IMR-90 (cell line): Measurements from ENCODE around the gene DDX6. TPM values are rescaled to one million over a fixed set of nuclear protein-coding genes. Genes with fewer than 3 reads are reported as not detected.

Experiments
- ATAC-seq: fragments of 200-7000 bp; cut with Tn5 transposase; 2 replicates; pipeline ENCODE4 v1.9.1; 2020; ENCODE audit warnings: low read depth, mild to moderate bottlenecking, moderate library complexity
- BruUV-seq: library from RNA; stranded (reverse); fragments of 400-500 nt; replicated peaks from 2 replicates; lab custom pipeline; 2021; lab: Mats Ljungman, UMichigan
- CTCF ChIA-PET: fragments of 300-600 bp; formaldehyde crosslinking; extraction: SDS; loops from one replicate; lab custom pipeline; 2021; ENCODE audit warnings: antibody characterized with exemption; lab: Yijun Ruan, JAX
- POLR2A ChIA-PET: fragments of 300-600 bp; sonication (Branson Sonifier 250); formaldehyde crosslinking; loops from one replicate; lab custom pipeline; 2022; ENCODE audit warnings: antibody characterized with exemption; ENCODE audit not compliant: unreplicated experiment; lab: Charles Lee
- DNase-seq: peaks from one replicate; pipeline ENCODE4 v3.0.0; 2013
- H2AFZ ChIP-seq: replicated peaks from 2 replicates; pipeline ENCODE3; 2013; ENCODE audit warnings: low read length, mild to moderate bottlenecking; ENCODE audit not compliant: poor library complexity
- H2AK5ac ChIP-seq: 2 replicates; pipeline ENCODE4 v1.6.1; 2013; ENCODE audit warnings: low read depth, low read length, inconsistent platforms
- H2AK9ac ChIP-seq: replicated peaks from 2 replicates; pipeline ENCODE3; 2013; ENCODE audit warnings: mild to moderate bottlenecking, low read depth, low read length, moderate library complexity; ENCODE audit not compliant: poor library complexity
- H2BK120ac ChIP-seq: 2 replicates; pipeline ENCODE4 v1.6.1; 2013; ENCODE audit warnings: low read depth, low read length, inconsistent platforms
- H2BK15ac ChIP-seq: 3 replicates; pipeline ENCODE4 v1.6.1; 2013; ENCODE audit warnings: low read depth, low read length, inconsistent platforms
- H2BK20ac ChIP-seq: 2 replicates; pipeline ENCODE4 v1.6.1; 2013; ENCODE audit warnings: low read depth, mild to moderate bottlenecking, inconsistent platforms, low read length, moderate library complexity
- H2BK5ac ChIP-seq: 2 replicates; pipeline ENCODE4 v1.6.1; 2013; ENCODE audit warnings: mild to moderate bottlenecking, low read depth, low read length, inconsistent platforms; ENCODE audit not compliant: poor library complexity, severe bottlenecking
- H3K14ac ChIP-seq: replicated peaks from 2 replicates; pipeline ENCODE4 v1.6.1; 2013; ENCODE audit warnings: low read depth, low read length, inconsistent platforms
- H3K18ac ChIP-seq: 2 replicates; pipeline ENCODE4 v1.6.1; 2013; ENCODE audit warnings: low read depth, low read length, control low read depth
- H3K23ac ChIP-seq: 2 replicates; pipeline ENCODE4 v1.6.1; 2013; ENCODE audit warnings: low read depth, low read length, inconsistent platforms
- H3K27ac ChIP-seq: 2 replicates; pipeline ENCODE4 v1.5.1; 2013; ENCODE audit warnings: mild to moderate bottlenecking, control low read depth, low read length; ENCODE audit not compliant: insufficient read depth
- H3K27me3 ChIP-seq: 2 replicates; pipeline ENCODE4 v1.6.1; 2013; ENCODE audit warnings: low read length; ENCODE audit not compliant: control insufficient read depth, insufficient read depth
- H3K36me3 ChIP-seq: 2 replicates; pipeline ENCODE4 v1.6.1; 2013; ENCODE audit warnings: low read length, mixed read lengths; ENCODE audit not compliant: control insufficient read depth, insufficient read depth
- H3K4ac ChIP-seq: 2 replicates; pipeline ENCODE4 v1.6.1; 2013; ENCODE audit warnings: low read depth, low read length, inconsistent platforms
- H3K4me1 ChIP-seq: 2 replicates; pipeline ENCODE4 v1.6.1; 2013; ENCODE audit warnings: low read length, mixed read lengths; ENCODE audit not compliant: control insufficient read depth, insufficient read depth
- H3K4me2 ChIP-seq: 2 replicates; pipeline ENCODE4 v1.6.1; 2013; ENCODE audit warnings: low read depth, mild to moderate bottlenecking, control low read depth, low read length, moderate library complexity
- H3K4me3 ChIP-seq: 2 replicates; pipeline ENCODE4 v1.5.1; 2013; ENCODE audit warnings: low read depth, mild to moderate bottlenecking, control low read depth, low read length, moderate library complexity; ENCODE audit not compliant: insufficient read depth
- H3K56ac ChIP-seq: 2 replicates; pipeline ENCODE4 v1.6.1; 2013; ENCODE audit warnings: low read length, inconsistent platforms; ENCODE audit not compliant: insufficient read depth; ENCODE audit errors: extremely low read depth
- H3K79me1 ChIP-seq, 2 experiments: 2 replicates each; pipeline ENCODE4 v1.6.1; 2013; ENCODE audit warnings: low read length in 2 of 2, inconsistent platforms in 1 of 2, low read depth in 1 of 2
- H3K9ac ChIP-seq: 2 replicates; pipeline ENCODE4 v1.6.1; 2013; ENCODE audit warnings: low read depth, low read length, control low read depth
- H3K9me1 ChIP-seq: 2 replicates; pipeline ENCODE4 v1.6.1; 2013; ENCODE audit warnings: low read length, inconsistent platforms; ENCODE audit not compliant: insufficient read depth
- H3K9me3 ChIP-seq: 2 replicates; pipeline ENCODE4 v1.6.1; 2013; ENCODE audit warnings: low read length; ENCODE audit not compliant: control insufficient read depth, insufficient read depth
- H4K20me1 ChIP-seq: 2 replicates; pipeline ENCODE4 v1.6.1; 2013; ENCODE audit warnings: low read length, inconsistent platforms; ENCODE audit not compliant: insufficient read depth
- H4K5ac ChIP-seq: 2 replicates; pipeline ENCODE4 v1.6.1; 2013; ENCODE audit warnings: mild to moderate bottlenecking, low read depth, low read length, control low read depth
- H4K8ac ChIP-seq, 2 experiments: 2 replicates each; pipeline ENCODE4 v1.6.1; 2013; ENCODE audit warnings: low read depth in 2 of 2, low read length in 2 of 2, control low read depth in 1 of 2, inconsistent platforms in 1 of 2
- H4K91ac ChIP-seq: 2 replicates; pipeline ENCODE4 v1.6.1; 2013; ENCODE audit warnings: low read depth, low read length, inconsistent platforms; ENCODE audit not compliant: insufficient read depth
- CEBPB ChIP-seq: IDR thresholded peaks from 2 replicates; pipeline ENCODE4 v1.6.1; 2012; ENCODE audit warnings: low read depth, low read length, improper control_type of control experiment
- CHD1 ChIP-seq: IDR thresholded peaks from 2 replicates; pipeline ENCODE4 v1.6.1; 2012; ENCODE audit warnings: low read depth, low read length, improper control_type of control experiment
- ELK1 ChIP-seq: fragments of 150-350 bp; IDR thresholded peaks from 2 replicates; pipeline ENCODE4 v1.6.1; 2016; ENCODE audit warnings: low read depth, mild to moderate bottlenecking, low read length, moderate library complexity, borderline replicate concordance
- MAFK ChIP-seq: IDR thresholded peaks from 2 replicates; pipeline ENCODE4 v1.6.1; 2012; ENCODE audit warnings: low read depth, low read length, improper control_type of control experiment
- MAZ ChIP-seq: IDR thresholded peaks from 2 replicates; pipeline ENCODE4 v1.6.1; 2012; ENCODE audit warnings: low read depth, mild to moderate bottlenecking, low read length, improper control_type of control experiment, moderate library complexity, borderline replicate concordance
- MXI1 ChIP-seq: IDR thresholded peaks from 2 replicates; pipeline ENCODE4 v1.6.1; 2012; ENCODE audit warnings: low read depth, mild to moderate bottlenecking, low read length, moderate library complexity, borderline replicate concordance
- NFE2L2 ChIP-seq: fragments of 150-350 bp; IDR thresholded peaks from 2 replicates; pipeline ENCODE4 v1.6.1; 2016; ENCODE audit warnings: low read depth, mild to moderate bottlenecking, low read length
- POLR2A ChIP-seq: IDR thresholded peaks from 2 replicates; pipeline ENCODE4 v1.6.1; 2012; ENCODE audit warnings: mild to moderate bottlenecking, low read depth, low read length
- RCOR1 ChIP-seq: IDR thresholded peaks from 2 replicates; pipeline ENCODE4 v1.6.1; 2012; ENCODE audit warnings: mild to moderate bottlenecking, low read length, improper control_type of control experiment; ENCODE audit not compliant: insufficient replicate concordance
- USF2 ChIP-seq: fragments of 150-350 bp; IDR thresholded peaks from 2 replicates; pipeline ENCODE4 v1.6.1; 2017; ENCODE audit warnings: mild to moderate bottlenecking, antibody characterized with exemption, low read length, low read depth
- WGBS, 2 experiments: methylation state at CpG; one replicate each; pipeline versions ENCODE4 v1.1.5 to v1.1.7; 2013; ENCODE audit warnings: missing lambda C conversion rate in 2 of 2; ENCODE audit not compliant: insufficient read length in 1 of 2; ENCODE audit errors: extremely low coverage in 2 of 2; 5-methylcytosine and 5-hydroxymethylcytosine counted together
- dilution Hi-C: fragments of 300-500 bp; cut with HindIII; formaldehyde crosslinking; loops from one replicate; pipeline ENCODE4 v1.14.3; 2018; ENCODE audit warnings: low sequenced_read_pairs; ENCODE audit not compliant: unreplicated experiment
- in situ Hi-C: fragments of 300-500 bp; cut with MboI; formaldehyde crosslinking; loops from 3 replicates; pipeline ENCODE4 v1.14.3; 2019; ENCODE audit warnings: low sequenced_read_pairs, inconsistent platforms, mixed read lengths
- intact Hi-C: fragments of 100-400 bp; cut with micrococcal nuclease; formaldehyde crosslinking; loops from 2 replicates; pipeline ENCODE4 v1.10.0; 2022
- polyA plus RNA-seq, 3 experiments: library from polyadenylated mRNA; depleted of rRNA; stranded (reverse); fragments of >200 nt; gene quantifications; 2 replicates each; pipeline ENCODE4 v1.2.3, GENCODE V29; 2012; ENCODE audit warnings: low replicate concordance in 1 of 3
- total RNA-seq: library from RNA; depleted of rRNA; stranded (reverse); fragments of >200 nt; gene quantifications from 2 replicates; pipeline ENCODE4 v1.2.3, GENCODE V29; 2012
- TF ChIP-seq, protein P1 (sequence below): conservative IDR thresholded peaks from 2 replicates; pipeline ENCODE4 v1.5.1; 2012; ENCODE audit warnings: mild to moderate bottlenecking, low read depth, low read length, improper control_type of control experiment

The DDX6 gene
- total and polyA plus RNA-seq, 2 of the 4 experiments (the other 2 are of a cell fraction) = 19.2 to 197 TPM

DNA sequence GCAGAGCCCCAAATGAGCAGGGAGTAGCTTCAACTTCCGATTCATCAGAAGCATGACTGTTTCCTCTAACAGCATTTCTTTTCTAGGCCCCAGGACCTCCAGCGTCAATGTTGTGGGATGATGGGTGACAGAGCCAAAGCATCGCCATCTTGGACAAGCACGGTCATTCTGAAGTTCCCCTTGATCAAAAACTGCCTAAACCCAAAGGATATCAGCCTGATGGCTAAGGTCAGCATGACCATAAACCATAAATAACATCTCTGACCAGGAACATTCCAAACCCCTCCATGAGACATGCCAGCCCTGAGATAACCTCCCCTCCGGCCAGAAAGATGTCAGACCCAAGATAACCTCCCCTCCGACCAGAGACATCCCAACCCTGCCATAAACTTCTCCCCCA, 82.7 kb downstream of the DDX6 start:
- no peak for TF ChIP-seq ELK1
- TF ChIP-seq CEBPB = no peak
- TF ChIP-seq RCOR1 = no peak
- no peak for TF ChIP-seq NFE2L2
- TF ChIP-seq MXI1 = no peak
- TF ChIP-seq MAZ = no peak
- TF ChIP-seq, protein P1, sequence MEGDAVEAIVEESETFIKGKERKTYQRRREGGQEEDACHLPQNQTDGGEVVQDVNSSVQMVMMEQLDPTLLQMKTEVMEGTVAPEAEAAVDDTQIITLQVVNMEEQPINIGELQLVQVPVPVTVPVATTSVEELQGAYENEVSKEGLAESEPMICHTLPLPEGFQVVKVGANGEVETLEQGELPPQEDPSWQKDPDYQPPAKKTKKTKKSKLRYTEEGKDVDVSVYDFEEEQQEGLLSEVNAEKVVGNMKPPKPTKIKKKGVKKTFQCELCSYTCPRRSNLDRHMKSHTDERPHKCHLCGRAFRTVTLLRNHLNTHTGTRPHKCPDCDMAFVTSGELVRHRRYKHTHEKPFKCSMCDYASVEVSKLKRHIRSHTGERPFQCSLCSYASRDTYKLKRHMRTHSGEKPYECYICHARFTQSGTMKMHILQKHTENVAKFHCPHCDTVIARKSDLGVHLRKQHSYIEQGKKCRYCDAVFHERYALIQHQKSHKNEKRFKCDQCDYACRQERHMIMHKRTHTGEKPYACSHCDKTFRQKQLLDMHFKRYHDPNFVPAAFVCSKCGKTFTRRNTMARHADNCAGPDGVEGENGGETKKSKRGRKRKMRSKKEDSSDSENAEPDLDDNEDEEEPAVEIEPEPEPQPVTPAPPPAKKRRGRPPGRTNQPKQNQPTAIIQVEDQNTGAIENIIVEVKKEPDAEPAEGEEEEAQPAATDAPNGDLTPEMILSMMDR = no peak
- no peak for TF ChIP-seq MAFK
- no peak for TF ChIP-seq POLR2A
- TF ChIP-seq USF2 = no peak
- TF ChIP-seq CHD1 = no peak
- Histone ChIP-seq H3K4me1 (no peaks in the 10 kb centered on the region), H2BK20ac (no peak overlapping the region), H3K27me3 (peaks cover 29% of the 10 kb centered on the region), H3K23ac (no peak overlapping the region), H4K20me1 (no peaks in the 10 kb centered on the region), H3K36me3 (no peaks in the 10 kb centered on the region), H4K8ac (no peak overlapping the region), H2AK9ac (no peak overlapping the region), H2BK15ac (no peak overlapping the region), H4K5ac (no peak overlapping the region), H3K4me3 (no peak overlapping the region), H3K56ac (no peak overlapping the region), H4K91ac (no peak overlapping the region), H3K14ac (no peak overlapping the region), H3K9me3 (no peaks in the 10 kb centered on the region), H3K18ac (no peak overlapping the region), H3K4ac (no peak overlapping the region), H3K27ac (no peak overlapping the region), H3K79me1 (no peaks in the 10 kb centered on the region), H2BK5ac (no peak overlapping the region), H3K4me2 (no peak overlapping the region), H2BK120ac (no peak overlapping the region), H3K9me1 (no peaks in the 10 kb centered on the region), H2AFZ (no peak overlapping the region), H2AK5ac (no peak overlapping the region), H3K9ac (no peak overlapping the region)
- in situ Hi-C loops = no loop called here
- POLR2A ChIA-PET = no interaction called here
- dilution Hi-C loops = no loop called here
- 57% methylated on average over 4 of the region's 6 CpGs; no CpG with 5 or more reads in 1 of the 2 experiments for WGBS, 2 experiments
- no TSS peak for BruUV-seq
- intact Hi-C loops = no loop called here
- CTCF ChIA-PET = interaction anchor here (1.4 kb wide), 1 partner anchor 19 kb away, joined by 3 read pairs; no protein-coding TSS in a partner anchor
- ATAC-seq = no peak
- no peak for DNase-seq
